SH-SY5Y (cell line): Measurements from ENCODE around the gene KRT73.

ENCODE experiments used
- GATA2 ChIP-seq: IDR thresholded peaks from 2 replicates; pipeline ENCODE4 v1.6.1; 2011; ENCODE audit warnings: mild to moderate bottlenecking, low read depth, low read length
- GATA3 ChIP-seq: IDR thresholded peaks from 2 replicates; pipeline ENCODE4 v1.6.1; 2011; ENCODE audit warnings: low read depth, mild to moderate bottlenecking, low read length, moderate library complexity

DNA sequence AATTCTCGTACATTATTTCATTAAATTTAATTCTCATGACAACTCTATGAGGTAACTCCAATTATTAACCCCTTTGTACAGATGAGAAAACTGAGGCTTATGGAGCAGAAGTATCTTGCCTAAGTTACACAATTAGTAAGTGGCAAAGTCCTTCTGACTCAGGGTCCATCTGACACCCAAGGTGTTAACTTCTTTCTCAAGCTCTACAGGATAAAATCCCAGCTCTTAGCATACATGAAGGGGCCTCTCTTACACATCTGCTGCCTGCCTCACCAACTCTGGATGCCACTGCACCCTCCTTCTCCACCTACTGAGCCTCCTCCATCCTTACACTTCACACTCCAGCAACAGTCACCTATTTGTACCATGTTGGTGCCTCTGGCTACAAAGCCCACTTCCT is 12.8 kb downstream of the KRT73 start:
- no peak for TF ChIP-seq GATA3
- no peak for TF ChIP-seq GATA2
